Left ventricle myocardium inferior (tissue), 1 donor: ENCODE data around the gene PRELP. TPM values are rescaled to one million over a fixed set of nuclear protein-coding genes. Genes with fewer than 3 reads are reported as not detected.
"Not testable (repeated sequence)": the region's sequence is repeated elsewhere in the genome, so short reads cannot be mapped to it uniquely, and the experiment has no call there.

Experiments
- DNase-seq: peaks from one replicate; pipeline ENCODE4 v3.0.0-alpha.2; 2020
- H3K27ac ChIP-seq: fragments of 200-600 bp; replicated peaks from 2 replicates; pipeline ENCODE4 v1.8.0; 2021
- H3K27me3 ChIP-seq: fragments of 200-600 bp; 2 replicates; pipeline ENCODE4 v1.8.0; 2021; ENCODE audit warnings: low read depth
- H3K36me3 ChIP-seq: fragments of 200-600 bp; 2 replicates; pipeline ENCODE4 v1.8.0; 2021
- H3K4me1 ChIP-seq: fragments of 200-600 bp; 2 replicates; pipeline ENCODE4 v1.8.0; 2021
- H3K4me3 ChIP-seq: fragments of 200-600 bp; 2 replicates; pipeline ENCODE4 v1.8.0; 2021; ENCODE audit warnings: mild to moderate bottlenecking, moderate library complexity
- H3K9me3 ChIP-seq: fragments of 200-600 bp; replicated peaks from 2 replicates; pipeline ENCODE4 v1.8.0; 2021
- intact Hi-C: fragments of 100-400 bp; cut with micrococcal nuclease; formaldehyde crosslinking; loops from one replicate; pipeline ENCODE4 v1.11.0; 2022
- total RNA-seq: library from RNA; stranded (reverse); fragmentation: NEBNext Ultra II Directional; extraction: Animal tissue kit (Norgen Biotek cat#: 25700); gene quantifications from one replicate; pipeline ENCODE4 v1.2.1, GENCODE V29; 2021
- TF ChIP-seq, protein P1 (sequence below): fragments of 200-600 bp; IDR thresholded peaks from 2 replicates; pipeline ENCODE4 v1.8.0; 2021; ENCODE audit warnings: antibody characterized with exemption, mild to moderate bottlenecking, borderline replicate concordance
- donor health status: DM: no; HTN: yes; CAD: no; lungs with severe emphysema.

Gene PRELP
- total RNA-seq, 1 donor from 2014 or later: 22.5 TPM

- intact Hi-C loops: no loop called here
- DNase-seq: no peak
- H3K27ac ChIP-seq: no peak overlapping the region
- H3K27me3 ChIP-seq: no peaks in the 10 kb centered on the region
- peaks cover 42% of the 10 kb centered on the region for H3K4me1 ChIP-seq
- TF ChIP-seq, protein P1, sequence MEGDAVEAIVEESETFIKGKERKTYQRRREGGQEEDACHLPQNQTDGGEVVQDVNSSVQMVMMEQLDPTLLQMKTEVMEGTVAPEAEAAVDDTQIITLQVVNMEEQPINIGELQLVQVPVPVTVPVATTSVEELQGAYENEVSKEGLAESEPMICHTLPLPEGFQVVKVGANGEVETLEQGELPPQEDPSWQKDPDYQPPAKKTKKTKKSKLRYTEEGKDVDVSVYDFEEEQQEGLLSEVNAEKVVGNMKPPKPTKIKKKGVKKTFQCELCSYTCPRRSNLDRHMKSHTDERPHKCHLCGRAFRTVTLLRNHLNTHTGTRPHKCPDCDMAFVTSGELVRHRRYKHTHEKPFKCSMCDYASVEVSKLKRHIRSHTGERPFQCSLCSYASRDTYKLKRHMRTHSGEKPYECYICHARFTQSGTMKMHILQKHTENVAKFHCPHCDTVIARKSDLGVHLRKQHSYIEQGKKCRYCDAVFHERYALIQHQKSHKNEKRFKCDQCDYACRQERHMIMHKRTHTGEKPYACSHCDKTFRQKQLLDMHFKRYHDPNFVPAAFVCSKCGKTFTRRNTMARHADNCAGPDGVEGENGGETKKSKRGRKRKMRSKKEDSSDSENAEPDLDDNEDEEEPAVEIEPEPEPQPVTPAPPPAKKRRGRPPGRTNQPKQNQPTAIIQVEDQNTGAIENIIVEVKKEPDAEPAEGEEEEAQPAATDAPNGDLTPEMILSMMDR: no peak
- no peaks in the 10 kb centered on the region for H3K9me3 ChIP-seq
- H3K36me3 ChIP-seq: no peaks in the 10 kb centered on the region
- H3K4me3 ChIP-seq: no peak overlapping the region
Measured at GRCh38 chr1:203516184-203516583, 40.6 kb downstream of the PRELP start.

GRCh38 chr1:203516906-203517305, 41.3 kb downstream of the PRELP start:
- H3K27ac ChIP-seq: no peak overlapping the region
- DNase-seq: no peak
- no peaks in the 10 kb centered on the region for H3K9me3 ChIP-seq
- H3K36me3 ChIP-seq: no peaks in the 10 kb centered on the region
- TF ChIP-seq, protein P1: no peak
- H3K4me3 ChIP-seq: no peak overlapping the region
- no peaks in the 10 kb centered on the region for H3K27me3 ChIP-seq
- intact Hi-C loops: no loop called here
- peaks cover 42% of the 10 kb centered on the region for H3K4me1 ChIP-seq

GRCh38 chr1:203517426-203518110, 42.0 kb downstream of the PRELP start:
- H3K27me3 ChIP-seq: no peaks in the 10 kb centered on the region
- H3K4me1 ChIP-seq: peaks cover 42% of the 10 kb centered on the region
- TF ChIP-seq, protein P1: no peak
- H3K36me3 ChIP-seq: no peaks in the 10 kb centered on the region
- intact Hi-C loops: no loop called here
- no peak overlapping the region for H3K27ac ChIP-seq
- H3K4me3 ChIP-seq: no peak overlapping the region
- no peaks in the 10 kb centered on the region for H3K9me3 ChIP-seq
- DNase-seq: no peak

DNA sequence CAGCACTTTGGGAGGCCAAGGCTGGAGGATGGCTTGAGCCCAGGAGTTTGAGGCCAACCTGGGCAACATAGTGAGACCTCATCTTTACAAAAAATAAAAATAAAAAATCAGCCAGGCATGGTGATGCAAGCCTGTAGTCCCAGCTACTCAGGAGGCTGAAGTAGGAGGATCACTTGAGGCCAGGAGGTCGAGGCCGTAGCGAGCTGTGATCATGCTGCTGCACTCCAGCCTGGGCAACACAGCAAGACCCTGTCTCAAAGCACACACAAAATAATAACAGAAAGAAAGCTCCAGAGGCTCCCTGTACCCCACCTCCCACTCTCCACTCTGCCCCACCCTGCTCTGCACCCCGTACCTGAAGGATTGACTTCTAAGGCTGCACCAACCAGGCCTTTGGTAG, 42.5 kb downstream of the PRELP start:
- H3K27me3 ChIP-seq, H3K9me3 ChIP-seq, DNase-seq, H3K36me3 ChIP-seq, H3K27ac ChIP-seq, intact Hi-C loops, H3K4me3 ChIP-seq: not testable (repeated sequence)
- peaks cover 37% of the 10 kb centered on the region for H3K4me1 ChIP-seq

DNA sequence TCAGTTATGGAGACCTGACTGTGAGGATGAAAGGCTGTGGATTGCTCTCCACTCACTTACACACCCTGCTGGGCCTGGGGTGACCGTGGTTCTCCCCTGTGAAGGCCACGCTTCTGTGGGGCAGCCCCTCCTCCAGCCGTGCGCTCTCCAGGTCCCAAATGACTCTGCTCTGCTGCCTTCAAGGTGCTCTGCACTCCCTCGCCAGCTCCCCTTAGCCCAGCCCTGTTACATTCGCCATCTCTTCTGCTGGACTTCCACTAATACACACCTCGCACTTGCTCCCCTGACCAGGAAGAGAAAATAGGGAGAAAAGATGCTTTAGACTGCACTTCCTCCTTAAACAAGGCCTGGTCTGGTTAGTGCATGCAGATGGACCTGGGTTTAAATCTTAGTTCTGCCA, 42.9 kb downstream of the PRELP start:
- Histone ChIP-seq H3K36me3 (no peaks in the 10 kb centered on the region), H3K4me1 (peaks cover 33% of the 10 kb centered on the region), H3K27ac (no peak overlapping the region), H3K4me3 (no peak overlapping the region), H3K9me3 (no peaks in the 10 kb centered on the region), H3K27me3 (no peaks in the 10 kb centered on the region)
- DNase-seq: no peak
- intact Hi-C loops: no loop called here
- TF ChIP-seq, protein P1: no peak

GRCh38 chr1:203519053-203519840, 43.6 kb downstream of the PRELP start:
- Histone ChIP-seq H3K27ac (no peak overlapping the region), H3K4me3 (no peak overlapping the region), H3K36me3 (no peaks in the 10 kb centered on the region), H3K9me3 (no peaks in the 10 kb centered on the region), H3K4me1 (peaks cover 33% of the 10 kb centered on the region), H3K27me3 (no peaks in the 10 kb centered on the region)
- DNase-seq: no peak
- TF ChIP-seq, protein P1: no peak
- intact Hi-C loops: no loop called here
